Aorta (tissue), 5 donors: ENCODE results near the gene LRRC18. TPM values are rescaled to one million over a fixed set of nuclear protein-coding genes. Genes with fewer than 3 reads are reported as not detected.

Experiments
- ATAC-seq: fragments of 200-7000 bp; cut with Tn5 transposase; one replicate; pipeline ENCODE4 v1.9.1; 2022; ENCODE audit warnings: moderate library complexity; ENCODE audit not compliant: low FRiP score
- DNase-seq, 2 donors: peaks; one replicate each; pipeline ENCODE4 v3.0.0-alpha.2; 2020
- H3K27ac ChIP-seq, 2 donors: one replicate each; pipeline ENCODE4 v1.5.1; 2013; ENCODE audit warnings: low read length in 2 of 2, mild to moderate bottlenecking in 2 of 2, moderate library complexity in 2 of 2, control low read depth in 1 of 2, inconsistent platforms in 1 of 2, low read depth in 1 of 2
- H3K27me3 ChIP-seq, 2 donors: one replicate each; pipeline ENCODE4 v1.6.1; 2013; ENCODE audit warnings: control low read depth in 1 of 2, low read length in 1 of 2, mild to moderate bottlenecking in 1 of 2, moderate library complexity in 1 of 2; ENCODE audit not compliant: insufficient read depth in 2 of 2, control insufficient read depth in 1 of 2
- H3K36me3 ChIP-seq, 2 donors: one replicate each; pipeline ENCODE4 v1.6.1; 2013; ENCODE audit warnings: control low read depth in 1 of 2, low read length in 1 of 2, mild to moderate bottlenecking in 1 of 2; ENCODE audit not compliant: insufficient read depth in 2 of 2, control insufficient read depth in 1 of 2
- H3K4me1 ChIP-seq, 2 donors: one replicate each; pipeline ENCODE4 v1.6.1; 2013; ENCODE audit warnings: low read length in 2 of 2, control low read depth in 1 of 2, mild to moderate bottlenecking in 1 of 2, moderate library complexity in 1 of 2; ENCODE audit not compliant: insufficient read depth in 2 of 2, control insufficient read depth in 1 of 2
- H3K4me3 ChIP-seq, 2 donors: one replicate each; pipeline ENCODE4 v1.5.1; 2013; ENCODE audit warnings: low read length in 2 of 2, control low read depth in 1 of 2, mild to moderate bottlenecking in 1 of 2
- H3K9me3 ChIP-seq: one replicate; pipeline ENCODE4 v1.6.1; 2013; ENCODE audit warnings: mild to moderate bottlenecking, low read length; ENCODE audit not compliant: control insufficient read depth
- WGBS, 2 donors: extraction: QIAGEN DNeasy Blood & Tissue Kit; methylation state at CpG; one replicate each; pipeline ENCODE4 v1.1.7; 2013; 5-methylcytosine and 5-hydroxymethylcytosine counted together
- intact Hi-C, 2 donors: fragments of 100-400 bp; cut with DNase I; formaldehyde crosslinking; loops; one replicate each; pipeline versions ENCODE4 v1.14.2 to v1.15.0; 2022
- microRNA-seq, 2 donors: library from miRNA; unstranded; fragments of <30 nt; microRNA quantifications; one replicate each; pipeline ENCODE4 v1.2.0, GENCODE V29; 2020
- polyA plus RNA-seq, 2 donors: library from polyadenylated mRNA; stranded (reverse); fragments of 200-250 nt; gene quantifications; one replicate each; pipeline ENCODE4 v1.2.3, GENCODE V29; 2013
- total RNA-seq, 2 donors: library from RNA; stranded (reverse); fragmentation: NEBNext Ultra II Directional; extraction: Animal tissue kit (Norgen Biotek cat#: 25700); gene quantifications; one replicate each; pipeline ENCODE4 v1.2.1, GENCODE V29; 2021
- donor health status: healthy with polysubstance abuse.
- donor health status: Bipolar disorder and iron deficiency.
- donor health status: DM: no; HTN: no; CAD: no.
- donor health status: DM: no; HTN: no; CAD: no.
- donor health status: DM: yes; HTN: yes; CAD: no.

Gene LRRC18
- total and polyA plus RNA-seq, 4 donors, result not detected

DNA sequence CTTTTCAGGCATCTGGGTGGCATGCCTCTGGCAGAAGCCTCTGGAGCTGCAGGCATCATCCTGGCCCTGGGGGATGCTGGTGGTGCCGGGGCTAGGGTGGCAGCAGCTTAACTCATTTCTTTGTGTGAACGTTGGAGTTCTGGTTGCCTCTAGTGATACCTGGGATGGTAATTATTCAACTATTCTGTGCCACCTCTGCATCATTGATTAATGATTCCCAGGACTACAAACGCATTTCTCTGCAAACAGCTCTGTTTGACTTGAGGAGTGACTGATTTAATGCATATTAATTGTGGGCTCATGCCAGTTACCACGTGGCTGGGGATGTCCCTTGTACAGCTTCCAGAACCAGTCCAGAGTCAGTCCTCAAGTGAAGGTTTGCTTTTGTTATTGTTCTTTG is 55.9 kb downstream of the LRRC18 start:
- DNase-seq, result no peak

DNA sequence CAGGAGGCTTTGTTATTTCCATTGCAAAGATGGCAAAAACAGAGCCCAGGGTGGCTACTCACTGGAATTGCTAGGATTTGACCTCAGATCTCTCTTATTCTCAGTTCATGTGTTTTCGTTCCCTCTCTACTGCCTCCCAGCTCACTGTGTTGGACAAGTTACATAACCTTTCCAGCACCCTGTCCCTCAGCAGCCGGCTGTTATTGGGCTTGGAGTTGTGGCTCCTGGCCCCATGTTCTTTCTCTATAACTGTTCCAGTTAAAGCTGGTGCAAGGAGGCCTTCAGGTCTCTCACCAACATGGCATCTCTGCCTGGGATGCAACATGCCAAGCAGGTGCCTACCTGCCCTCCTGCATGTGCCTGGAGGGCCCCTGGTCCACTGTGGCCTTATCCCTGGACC is 56.8 kb downstream of the LRRC18 start:
- DNase-seq (no peak), ATAC-seq (no peak)
- H3K4me3 ChIP-seq, result no peak overlapping the region
- H3K9me3 ChIP-seq, result no peaks in the 10 kb centered on the region
- no peaks in the 10 kb centered on the region for H3K36me3 ChIP-seq
- no peaks in the 10 kb centered on the region for H3K27me3 ChIP-seq
- WGBS, 2 donors, result 71 to 76% methylated on average over 2 of the region's 2 CpGs
- no peak overlapping the region for H3K27ac ChIP-seq
- H3K4me1 ChIP-seq, result no peaks in the 10 kb centered on the region
- intact Hi-C loops, result no loop called here

More for the DNA sequence above, 55.9 kb downstream of the LRRC18 start:
- no peaks in the 10 kb centered on the region for H3K9me3 ChIP-seq
- ATAC-seq, result no peak
- no peaks in the 10 kb centered on the region for H3K27me3 ChIP-seq
- H3K4me1 ChIP-seq, result no peaks in the 10 kb centered on the region
- no peak overlapping the region for H3K27ac ChIP-seq
- H3K4me3 ChIP-seq, result no peak overlapping the region
- no peaks in the 10 kb centered on the region for H3K36me3 ChIP-seq
- WGBS, 2 donors, result 57 to 71% methylated on average over 4 of the region's 4 CpGs
- intact Hi-C loops, result no loop called here

DNA sequence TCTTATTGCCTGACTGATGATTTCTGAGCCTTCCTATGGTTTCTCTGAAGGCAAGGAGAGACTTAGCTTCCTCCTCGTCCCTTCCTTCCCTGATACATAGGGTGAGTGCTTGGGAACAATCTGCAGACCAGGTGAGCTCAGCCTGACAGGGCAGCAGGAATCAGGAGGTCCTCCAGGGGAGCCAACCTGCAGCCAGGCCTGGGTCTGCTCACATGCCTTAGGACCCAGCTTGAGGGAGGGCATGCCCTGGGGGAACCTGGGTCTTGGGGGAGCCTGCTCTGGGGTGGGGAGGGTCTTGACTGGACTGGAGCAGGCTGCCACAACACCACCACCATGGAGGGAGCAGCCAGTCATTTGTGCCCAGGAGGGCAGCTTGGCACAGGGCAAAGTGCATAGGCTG is 57.7 kb downstream of the LRRC18 start:
- Histone ChIP-seq H3K4me3 (no peak overlapping the region), H3K27ac (no peak overlapping the region), H3K27me3 (no peaks in the 10 kb centered on the region), H3K9me3 (no peaks in the 10 kb centered on the region), H3K4me1 (no peaks in the 10 kb centered on the region), H3K36me3 (no peaks in the 10 kb centered on the region)
- no peak for ATAC-seq
- intact Hi-C loops, result no loop called here
- WGBS, 2 donors, result 86 to 95% methylated on average over 1 of the region's 1 CpG
- DNase-seq, result no peak

DNA sequence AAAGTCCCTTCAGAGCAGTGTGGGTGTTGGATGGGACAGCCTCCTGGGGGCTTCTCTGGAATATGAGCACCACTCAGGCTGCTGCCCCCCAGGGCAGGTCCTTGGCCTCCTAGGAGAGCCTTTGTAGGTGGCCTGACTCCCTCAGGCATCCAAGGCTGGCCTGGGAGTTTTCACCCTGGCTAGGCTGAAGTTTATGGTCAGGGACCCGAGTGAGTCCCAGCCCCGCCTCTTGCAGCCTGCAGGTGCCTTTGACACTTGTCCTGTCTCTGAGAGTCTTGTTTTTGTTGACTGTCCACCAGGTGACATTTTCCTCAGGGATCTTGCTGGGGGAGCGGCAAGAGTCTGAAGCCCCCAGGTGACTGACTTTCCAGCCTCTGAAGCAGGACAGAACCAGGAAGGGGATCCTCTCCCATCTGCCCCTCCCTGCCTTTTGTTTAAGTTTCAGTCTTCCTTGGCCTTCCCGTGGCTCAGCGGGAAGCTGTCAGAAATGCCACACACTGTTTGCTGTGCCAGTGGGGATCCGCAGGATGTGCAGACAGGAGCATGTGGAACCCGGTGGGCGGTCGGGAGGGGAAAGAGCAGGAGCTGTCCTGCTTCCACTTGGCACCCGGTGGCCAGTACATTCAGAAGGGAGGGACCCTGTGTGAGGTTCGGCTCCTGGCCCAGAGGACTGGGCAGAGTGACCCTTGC is 59.5 kb downstream of the LRRC18 start:
- WGBS, 2 donors, result 83 to 92% methylated on average over 11 of the region's 11 CpGs
- Histone ChIP-seq H3K27ac (no peak overlapping the region), H3K36me3 (no peaks in the 10 kb centered on the region), H3K4me1 (no peaks in the 10 kb centered on the region), H3K4me3 (no peak overlapping the region), H3K9me3 (no peaks in the 10 kb centered on the region), H3K27me3 (no peaks in the 10 kb centered on the region)
- intact Hi-C loops, result no loop called here
- ATAC-seq, result no peak
- no peak for DNase-seq

DNA sequence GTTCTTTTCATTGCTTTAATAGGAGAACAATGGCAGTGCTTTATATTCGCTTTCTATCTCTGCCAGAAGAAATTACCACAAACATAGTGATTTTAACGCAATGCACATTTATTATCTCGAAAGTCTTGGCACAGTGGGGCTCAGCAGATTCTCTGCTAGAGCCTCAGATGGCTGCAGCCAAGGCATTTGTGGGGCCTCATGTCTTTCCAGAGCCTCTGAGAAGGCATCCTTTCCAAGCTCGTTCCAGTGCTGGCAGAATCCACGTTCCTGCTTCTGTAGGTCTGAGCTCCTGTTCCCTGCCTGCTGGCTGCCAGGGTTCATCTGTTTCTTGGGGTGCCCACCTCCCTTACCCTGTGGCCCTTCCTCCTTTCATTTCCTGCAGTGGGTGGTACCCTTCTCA is 60.2 kb downstream of the LRRC18 start:
- no peak overlapping the region for H3K4me3 ChIP-seq
- DNase-seq (no peak), ATAC-seq (no peak)
- 78 to 85% methylated on average over 5 of the region's 5 CpGs for WGBS, 2 donors
- no peaks in the 10 kb centered on the region for H3K36me3 ChIP-seq
- H3K9me3 ChIP-seq, result no peaks in the 10 kb centered on the region
- intact Hi-C loops, result no loop called here
- no peaks in the 10 kb centered on the region for H3K4me1 ChIP-seq
- H3K27ac ChIP-seq, result no peak overlapping the region
- H3K27me3 ChIP-seq, result no peaks in the 10 kb centered on the region

DNA sequence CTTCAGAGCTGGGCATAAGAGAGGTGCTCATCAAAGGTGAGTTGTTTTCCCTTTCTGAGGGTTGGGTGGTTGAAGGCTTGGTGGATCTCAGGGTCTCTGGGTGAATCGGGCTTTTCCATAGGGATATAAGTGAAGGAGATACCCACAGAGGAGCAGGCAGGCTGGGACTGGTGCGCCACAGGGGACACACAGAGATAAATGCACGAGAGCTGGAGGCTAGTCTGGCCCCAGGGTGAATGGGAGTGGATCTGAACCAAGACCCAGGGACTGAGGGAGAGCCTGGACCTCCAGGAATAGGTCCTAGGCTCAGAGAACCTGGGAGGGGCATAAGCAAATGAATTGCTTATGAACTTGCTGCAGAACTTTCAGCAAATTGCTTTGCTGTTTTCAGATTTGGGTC is 61.5 kb downstream of the LRRC18 start:
- no peak for DNase-seq
- ATAC-seq, result no peak
- 90 to 95% methylated on average over 3 of the region's 3 CpGs for WGBS, 2 donors
- Histone ChIP-seq H3K4me3 (no peak overlapping the region), H3K9me3 (no peaks in the 10 kb centered on the region), H3K27ac (no peak overlapping the region), H3K27me3 (no peaks in the 10 kb centered on the region), H3K36me3 (no peaks in the 10 kb centered on the region), H3K4me1 (no peaks in the 10 kb centered on the region)
- intact Hi-C loops, result no loop called here

DNA sequence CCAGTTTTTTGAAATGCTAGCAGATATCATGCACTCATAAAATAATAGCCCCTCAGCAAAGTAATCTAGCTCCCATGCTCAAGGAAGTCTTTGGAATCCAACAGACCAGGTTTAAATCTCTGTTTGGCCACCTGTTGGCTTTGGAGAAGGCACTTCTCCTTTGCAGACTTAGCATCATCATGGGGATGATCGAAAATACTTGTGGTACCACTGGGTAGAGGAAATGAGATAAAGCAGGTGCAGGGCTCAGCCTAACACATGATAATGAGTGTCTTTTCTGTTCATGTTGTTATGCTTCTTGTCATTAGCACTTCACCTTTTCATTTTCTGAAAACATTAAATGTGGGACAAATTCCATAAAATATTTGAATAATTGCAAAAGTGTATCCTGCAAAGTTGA is 67.4 kb downstream of the LRRC18 start:
- DNase-seq (no peak), ATAC-seq (no peak)
- Histone ChIP-seq H3K9me3 (no peaks in the 10 kb centered on the region), H3K36me3 (no peaks in the 10 kb centered on the region), H3K27me3 (no peaks in the 10 kb centered on the region), H3K4me1 (no peaks in the 10 kb centered on the region), H3K4me3 (no peak overlapping the region), H3K27ac (no peak overlapping the region)
- intact Hi-C loops, result no loop called here
- WGBS, 2 donors, result 94 to 96% methylated on average over 1 of the region's 1 CpG

Small RNAs within 50 kb of the gene (microRNA-seq; reads per million reads assigned to microRNA genes)
- 0 reads per million in 2 donors for gene MIR4294

Other genes starting within 250 kb of the LRRC18 start
- 10 to 100 TPM; 24.6 to 34.2 TPM for gene VSTM4, start 175.7 kb upstream of the LRRC18 start, total RNA-seq
- gene VSTM4, start 175.7 kb upstream of the LRRC18 start, polyA plus RNA-seq, result 10 to 100 TPM in 1 of 2 donors, 1 to 10 TPM in 1; 8.0 to 11.4 TPM
- not detected for gene FAM170B, start 194.2 kb upstream of the LRRC18 start, total RNA-seq
- gene FAM170B, start 194.2 kb upstream of the LRRC18 start, polyA plus RNA-seq, result not detected
- gene TMEM273, start 248.6 kb upstream of the LRRC18 start, total RNA-seq, result 10 to 100 TPM; 20.0 to 44.7 TPM
- gene TMEM273, start 248.6 kb upstream of the LRRC18 start, polyA plus RNA-seq, result 1 to 10 TPM; 3.1 to 7.8 TPM